SU-DHL-6 (cell line): Measurements from ENCODE around the gene SRSF4.
"Not testable (repeated sequence)": the region's sequence is repeated elsewhere in the genome, so short reads cannot be mapped to it uniquely, and the experiment has no call there.

Experiments used
- H2AFZ ChIP-seq: fragments of 200-600 bp; sonication (generic); 2 replicates; pipeline ENCODE4 v1.6.1; 2014; ENCODE audit warnings: low read depth, mild to moderate bottlenecking, moderate library complexity, mixed read lengths, antibody characterized with exemption, low read length; ENCODE audit not compliant: severe bottlenecking
- H3F3A ChIP-seq: fragments of 200-600 bp; shearing (Covaris generic); 2 replicates; pipeline ENCODE4 v1.6.0; 2016; ENCODE audit warnings: antibody characterized with exemption, mild to moderate bottlenecking; ENCODE audit not compliant: insufficient read depth
- H3K27ac ChIP-seq: fragments of 200-600 bp; sonication (generic); 2 replicates; pipeline ENCODE4 v1.5.1; 2016; ENCODE audit warnings: low read depth, mild to moderate bottlenecking, low read length, moderate library complexity, mixed read lengths
- H3K27me3 ChIP-seq: fragments of 200-600 bp; sonication (generic), shearing (Covaris generic); 2 replicates; pipeline ENCODE4 v1.6.0; 2014; ENCODE audit warnings: mild to moderate bottlenecking, low read length
- H3K36me3 ChIP-seq: fragments of 200-600 bp; sonication (generic); 2 replicates; pipeline ENCODE4 v1.6.1; 2014; ENCODE audit warnings: mild to moderate bottlenecking, low read length, mixed read lengths
- H3K4me2 ChIP-seq: fragments of 300-600, 200-600 bp; shearing (Covaris generic), sonication (generic); 2 replicates; pipeline ENCODE4 v1.6.0; 2014; ENCODE audit warnings: low read length, low read depth, mild to moderate bottlenecking; ENCODE audit not compliant: poor library complexity, severe bottlenecking
- H3K4me3 ChIP-seq: fragments of 200-600 bp; sonication (generic); 2 replicates; pipeline ENCODE4 v1.5.1; 2014; ENCODE audit warnings: antibody characterized with exemption, low read length, mild to moderate bottlenecking, mixed read lengths; ENCODE audit not compliant: insufficient read depth, poor library complexity, severe bottlenecking
- H3K79me2 ChIP-seq: fragments of 200-600 bp; sonication (generic); 2 replicates; pipeline ENCODE4 v1.6.1; 2014; ENCODE audit warnings: mild to moderate bottlenecking, low read length, moderate library complexity; ENCODE audit not compliant: insufficient read depth
- H3K9ac ChIP-seq: fragments of 200-600 bp; sonication (generic); 2 replicates; pipeline ENCODE4 v1.7.0; 2014; ENCODE audit warnings: mild to moderate bottlenecking, low read length
- H3K9me2 ChIP-seq: fragments of 200-600 bp; sonication (generic); replicated peaks from 2 replicates; pipeline ENCODE4 v1.6.1; 2014; ENCODE audit warnings: low read length; ENCODE audit not compliant: insufficient read depth
- H3K9me3 ChIP-seq: fragments of 200-600 bp; sonication (generic); 2 replicates; pipeline ENCODE4 v1.6.1; 2014; ENCODE audit warnings: low read length, mixed read lengths; ENCODE audit not compliant: insufficient read depth
- H4K20me1 ChIP-seq: fragments of 200-600 bp; sonication (generic); 2 replicates; pipeline ENCODE4 v1.6.1; 2014; ENCODE audit warnings: low read depth, mild to moderate bottlenecking, antibody characterized with exemption, low read length, moderate library complexity, mixed read lengths
- CTCF ChIP-seq: fragments of 200-600 bp; sonication (generic); IDR thresholded peaks from one replicate; pipeline ENCODE4 v1.5.1; 2017; ENCODE audit warnings: antibody characterized with exemption, mild to moderate bottlenecking, low read length, moderate library complexity; ENCODE audit not compliant: insufficient read depth, poor library complexity, severe bottlenecking
- EZH2phosphoT487 ChIP-seq: fragments of 200-600 bp; sonication (generic), shearing (Covaris generic); conservative IDR thresholded peaks from 2 replicates; pipeline ENCODE4 v1.6.1; 2018; ENCODE audit warnings: mild to moderate bottlenecking, antibody characterized with exemption, low read length, moderate library complexity, mixed read lengths

Gene SRSF4

GRCh38 chr1:29114654-29115053 is 67.0 kb downstream of the SRSF4 start:
- no peak overlapping the region for H2AFZ ChIP-seq
- H3K79me2 ChIP-seq, result no peaks in the 10 kb centered on the region
- no peaks in the 10 kb centered on the region for H3K9me2 ChIP-seq
- H3K27ac ChIP-seq, result no peak overlapping the region
- no peaks in the 10 kb centered on the region for H3K36me3 ChIP-seq
- no peak for TF ChIP-seq EZH2phosphoT487
- H4K20me1 ChIP-seq, result no peaks in the 10 kb centered on the region
- no peaks in the 10 kb centered on the region for H3K9me3 ChIP-seq
- H3F3A ChIP-seq, result no peaks in the 10 kb centered on the region
- H3K4me2 ChIP-seq, result no peak overlapping the region
- no peak overlapping the region for H3K9ac ChIP-seq
- no peaks in the 10 kb centered on the region for H3K27me3 ChIP-seq
- H3K4me3 ChIP-seq, result no peak overlapping the region

GRCh38 chr1:29113413-29114117 is 68.1 kb downstream of the SRSF4 start:
- no peak overlapping the region for H2AFZ ChIP-seq
- no peaks in the 10 kb centered on the region for H3K36me3 ChIP-seq

GRCh38 chr1:29112705-29113412 is 68.8 kb downstream of the SRSF4 start:
- Histone ChIP-seq H3K36me3 (no peaks in the 10 kb centered on the region), H3K9me3 (no peaks in the 10 kb centered on the region), H3K4me2 (no peak overlapping the region), H4K20me1 (no peaks in the 10 kb centered on the region), H3K4me3 (no peak overlapping the region), H3F3A (no peaks in the 10 kb centered on the region), H3K9me2 (no peaks in the 10 kb centered on the region), H3K9ac (no peak overlapping the region), H3K79me2 (no peaks in the 10 kb centered on the region), H3K27ac (no peak overlapping the region), H2AFZ (no peak overlapping the region), H3K27me3 (no peaks in the 10 kb centered on the region)
- TF ChIP-seq CTCF (no peak), EZH2phosphoT487 (no peak)

More at GRCh38 chr1:29113413-29114117, 68.1 kb downstream of the SRSF4 start:
- H3K4me2 ChIP-seq, result no peak overlapping the region
- no peaks in the 10 kb centered on the region for H3F3A ChIP-seq
- H3K79me2 ChIP-seq, result no peaks in the 10 kb centered on the region
- H3K27ac ChIP-seq, result no peak overlapping the region
- no peaks in the 10 kb centered on the region for H3K27me3 ChIP-seq
- no peak overlapping the region for H3K9ac ChIP-seq
- no peaks in the 10 kb centered on the region for H4K20me1 ChIP-seq
- no peaks in the 10 kb centered on the region for H3K9me3 ChIP-seq
- H3K9me2 ChIP-seq, result no peaks in the 10 kb centered on the region
- H3K4me3 ChIP-seq, result no peak overlapping the region
- TF ChIP-seq EZH2phosphoT487 (no peak), CTCF (no peak)

GRCh38 chr1:29108041-29108440 is 73.7 kb downstream of the SRSF4 start:
- not testable (repeated sequence) for H3K4me3 ChIP-seq, H2AFZ ChIP-seq, H3K36me3 ChIP-seq

More at GRCh38 chr1:29108041-29108440, 73.7 kb downstream of the SRSF4 start:
- not testable (repeated sequence) for H3K4me2 ChIP-seq, H3F3A ChIP-seq, H3K27ac ChIP-seq, H3K9me3 ChIP-seq, H3K79me2 ChIP-seq, H3K27me3 ChIP-seq, H3K9ac ChIP-seq, H3K9me2 ChIP-seq, H4K20me1 ChIP-seq
